ENCODE results near the gene RAVER1.

DNA sequence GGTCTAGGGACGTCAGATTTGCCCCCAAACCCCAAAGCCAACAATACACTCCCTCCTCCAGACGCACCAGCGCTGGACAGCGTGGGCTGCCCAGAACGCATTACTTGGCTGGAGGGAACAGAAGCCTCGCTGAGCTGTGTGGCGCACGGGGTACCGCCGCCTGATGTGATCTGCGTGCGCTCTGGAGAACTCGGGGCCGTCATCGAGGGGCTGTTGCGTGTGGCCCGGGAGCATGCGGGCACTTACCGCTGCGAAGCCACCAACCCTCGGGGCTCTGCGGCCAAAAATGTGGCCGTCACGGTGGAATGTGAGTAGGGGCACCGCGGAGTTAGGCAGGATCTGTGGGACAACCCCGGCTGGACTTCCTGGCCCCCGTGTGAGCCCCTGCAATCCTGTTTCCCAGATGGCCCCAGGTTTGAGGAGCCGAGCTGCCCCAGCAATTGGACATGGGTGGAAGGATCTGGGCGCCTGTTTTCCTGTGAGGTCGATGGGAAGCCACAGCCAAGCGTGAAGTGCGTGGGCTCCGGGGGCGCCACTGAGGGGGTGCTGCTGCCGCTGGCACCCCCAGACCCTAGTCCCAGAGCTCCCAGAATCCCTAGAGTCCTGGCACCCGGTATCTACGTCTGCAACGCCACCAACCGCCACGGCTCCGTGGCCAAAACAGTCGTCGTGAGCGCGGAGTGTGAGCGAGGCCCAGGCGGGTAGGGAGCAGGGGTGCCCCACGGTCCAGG is 39.5 kb downstream of the RAVER1 start:
- TF ChIP-seq, protein P1, sequence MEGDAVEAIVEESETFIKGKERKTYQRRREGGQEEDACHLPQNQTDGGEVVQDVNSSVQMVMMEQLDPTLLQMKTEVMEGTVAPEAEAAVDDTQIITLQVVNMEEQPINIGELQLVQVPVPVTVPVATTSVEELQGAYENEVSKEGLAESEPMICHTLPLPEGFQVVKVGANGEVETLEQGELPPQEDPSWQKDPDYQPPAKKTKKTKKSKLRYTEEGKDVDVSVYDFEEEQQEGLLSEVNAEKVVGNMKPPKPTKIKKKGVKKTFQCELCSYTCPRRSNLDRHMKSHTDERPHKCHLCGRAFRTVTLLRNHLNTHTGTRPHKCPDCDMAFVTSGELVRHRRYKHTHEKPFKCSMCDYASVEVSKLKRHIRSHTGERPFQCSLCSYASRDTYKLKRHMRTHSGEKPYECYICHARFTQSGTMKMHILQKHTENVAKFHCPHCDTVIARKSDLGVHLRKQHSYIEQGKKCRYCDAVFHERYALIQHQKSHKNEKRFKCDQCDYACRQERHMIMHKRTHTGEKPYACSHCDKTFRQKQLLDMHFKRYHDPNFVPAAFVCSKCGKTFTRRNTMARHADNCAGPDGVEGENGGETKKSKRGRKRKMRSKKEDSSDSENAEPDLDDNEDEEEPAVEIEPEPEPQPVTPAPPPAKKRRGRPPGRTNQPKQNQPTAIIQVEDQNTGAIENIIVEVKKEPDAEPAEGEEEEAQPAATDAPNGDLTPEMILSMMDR (conservative IDR thresholded peaks at IDR 0.05; ENCODE audit: low read length) = no peak
- no peak for TF ChIP-seq EZH2phosphoT487 (IDR thresholded peaks at IDR 0.05; ENCODE audit: borderline replicate concordance)

Data from Loucy (cell line).